HuH-7 (cell line): ENCODE data around the gene PPBP.
"Not testable (repeated sequence)": the region's sequence is repeated elsewhere in the genome, so short reads cannot be mapped to it uniquely, and the experiment has no call there.

Source experiments
- DNase-seq: peaks from one replicate; pipeline ENCODE4 v3.0.0; 2011; ENCODE audit warnings: low spot score

PPBP gene

DNA sequence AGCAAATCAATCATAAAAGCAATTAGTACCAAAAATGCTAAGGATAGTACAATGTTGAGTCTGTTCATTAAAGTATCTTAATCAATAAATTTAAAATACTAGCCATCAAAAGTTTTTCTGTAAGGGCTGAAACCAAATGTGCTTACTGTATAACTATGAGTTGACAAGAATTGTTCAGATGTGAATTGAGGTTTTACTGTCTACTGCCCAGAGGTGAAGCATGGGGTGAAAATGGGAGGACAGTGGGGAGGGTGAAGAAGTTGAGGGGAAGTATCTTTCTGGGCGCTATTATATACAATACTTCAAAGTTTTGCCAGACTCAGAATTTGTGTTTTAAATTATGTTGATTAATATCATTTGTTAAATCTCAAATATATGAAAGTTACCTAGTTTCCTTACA, 4.1 kb upstream of the PPBP start:
- DNase-seq: no peak

DNA sequence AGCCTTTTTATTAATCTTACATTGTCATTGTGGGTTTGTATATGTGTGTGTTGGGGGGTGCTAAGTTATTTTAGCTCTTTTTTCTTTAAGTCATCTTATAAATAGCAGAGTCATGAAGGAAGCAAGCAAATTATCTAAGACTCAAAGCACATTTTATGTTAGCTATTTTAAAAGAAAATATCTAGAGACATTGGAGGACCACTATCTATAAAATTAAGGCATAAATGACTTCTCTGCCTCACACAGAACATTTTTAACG, 3.7 kb upstream of the PPBP start:
- DNase-seq: no peak

DNA sequence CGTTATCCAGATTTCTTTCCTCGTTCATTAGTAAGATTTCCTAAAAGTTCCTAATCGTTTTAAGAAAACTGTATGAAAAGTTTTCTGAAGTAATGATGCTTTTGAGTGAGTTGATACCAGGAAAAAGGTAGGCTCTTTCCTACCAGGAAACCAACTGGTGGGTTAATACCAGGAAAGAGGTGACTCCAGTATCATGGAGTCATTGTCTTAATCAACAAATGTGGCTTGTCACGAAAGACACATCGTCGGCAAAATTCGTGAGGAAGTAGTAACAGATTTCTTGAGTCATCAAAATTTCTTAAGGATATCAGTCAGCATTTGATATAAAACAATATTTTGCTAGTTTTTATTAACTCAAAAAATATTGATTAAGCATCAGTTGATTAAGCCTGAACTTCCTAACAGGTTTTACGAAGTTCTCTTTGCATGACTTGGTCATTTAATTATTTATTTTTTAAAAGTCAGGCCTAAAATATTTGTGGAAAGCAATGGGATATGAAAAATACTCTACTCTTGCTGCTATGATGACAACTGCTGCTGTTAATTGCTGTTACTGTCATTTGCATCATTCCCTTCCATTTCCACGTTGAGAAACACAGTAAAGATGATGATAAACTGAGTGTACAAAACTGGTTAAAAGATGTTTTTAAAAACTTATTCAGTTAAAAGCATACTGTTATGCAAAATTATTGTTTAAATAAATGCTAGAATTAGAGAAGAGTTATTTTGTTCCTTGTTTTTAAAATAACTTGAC, 3.2 kb upstream of the PPBP start:
- no peak for DNase-seq

GRCh38 chr4:73989928-73990327, 1.9 kb upstream of the PPBP start:
- DNase-seq: no peak

DNA sequence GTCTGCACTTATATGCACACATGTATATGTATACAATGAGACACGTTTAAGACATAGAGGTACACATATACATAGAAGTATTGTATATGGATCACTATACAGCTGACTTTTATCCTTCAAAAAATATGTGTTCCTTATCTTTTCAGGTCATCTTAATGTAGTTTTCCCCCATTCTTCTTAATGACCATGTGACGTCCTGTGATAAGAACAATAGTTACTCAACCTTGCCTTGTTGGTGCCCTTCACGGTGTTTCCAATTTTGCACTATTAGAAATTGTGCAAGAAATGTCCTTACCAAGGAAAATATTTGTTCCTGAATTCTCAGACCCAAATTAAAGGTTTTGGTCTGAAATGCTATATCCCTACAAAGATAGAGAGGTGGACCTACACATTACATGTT, 1.0 kb upstream of the PPBP start:
- DNase-seq: no peak

- DNase-seq: no peak
Observed at GRCh38 chr4:73985528-73985852, 2.5 kb downstream of the PPBP start.

DNA sequence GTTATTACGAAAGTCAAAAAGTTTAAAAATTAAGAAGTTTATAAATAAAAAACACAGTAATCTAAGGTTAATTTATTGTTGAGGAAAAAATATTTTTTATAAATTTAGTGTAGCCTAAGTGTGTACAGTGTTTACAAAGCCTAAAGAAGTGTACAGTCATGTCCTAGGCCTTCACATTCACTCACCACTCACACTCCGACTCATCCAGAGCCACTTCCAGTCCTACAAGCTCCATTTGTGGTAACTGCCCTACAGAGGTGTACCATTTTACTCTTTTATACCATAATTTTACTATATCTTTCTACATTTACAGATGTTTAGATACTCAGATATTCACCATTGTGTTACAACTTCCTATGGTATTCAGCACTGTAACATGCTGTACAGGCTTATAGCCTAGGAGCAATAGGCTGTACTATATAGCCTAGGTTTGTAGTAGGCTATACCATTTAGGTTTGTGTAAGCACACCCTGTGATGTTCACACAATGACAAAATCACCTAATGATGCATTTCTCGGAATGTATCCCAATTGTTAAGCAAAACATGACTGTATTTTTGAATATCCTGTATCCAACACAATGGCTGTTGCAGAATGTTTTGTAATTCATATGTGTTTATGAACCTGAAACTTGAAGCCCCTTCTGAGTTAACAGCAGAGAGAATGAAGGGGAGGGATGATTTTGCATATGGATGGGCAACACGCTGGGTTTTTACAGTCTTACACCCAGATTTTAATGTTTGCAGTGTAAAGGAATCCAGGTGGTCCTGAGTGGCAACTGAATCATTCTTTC, 3.1 kb downstream of the PPBP start:
- no peak for DNase-seq

DNA sequence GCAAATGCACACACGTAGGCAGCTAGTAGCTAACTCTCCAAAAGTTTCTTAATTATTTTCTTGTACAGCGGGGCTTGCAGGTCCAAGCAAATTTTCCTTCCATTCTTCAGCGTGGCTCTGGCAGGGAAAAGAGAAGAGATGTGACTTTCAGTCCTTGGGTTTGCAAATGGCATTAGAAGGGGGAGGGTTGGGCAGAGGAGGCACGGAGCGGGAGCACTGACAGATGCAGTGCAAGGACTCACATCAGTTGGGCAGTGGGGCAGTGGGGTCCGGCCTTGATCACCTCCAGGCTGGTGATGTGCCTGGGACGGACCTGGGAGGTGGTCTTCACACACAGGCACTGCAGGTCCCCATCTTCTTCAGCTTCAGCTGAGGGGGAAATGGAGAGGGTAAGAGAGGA, 6.8 kb downstream of the PPBP start:
- not testable (repeated sequence) for DNase-seq

DNA sequence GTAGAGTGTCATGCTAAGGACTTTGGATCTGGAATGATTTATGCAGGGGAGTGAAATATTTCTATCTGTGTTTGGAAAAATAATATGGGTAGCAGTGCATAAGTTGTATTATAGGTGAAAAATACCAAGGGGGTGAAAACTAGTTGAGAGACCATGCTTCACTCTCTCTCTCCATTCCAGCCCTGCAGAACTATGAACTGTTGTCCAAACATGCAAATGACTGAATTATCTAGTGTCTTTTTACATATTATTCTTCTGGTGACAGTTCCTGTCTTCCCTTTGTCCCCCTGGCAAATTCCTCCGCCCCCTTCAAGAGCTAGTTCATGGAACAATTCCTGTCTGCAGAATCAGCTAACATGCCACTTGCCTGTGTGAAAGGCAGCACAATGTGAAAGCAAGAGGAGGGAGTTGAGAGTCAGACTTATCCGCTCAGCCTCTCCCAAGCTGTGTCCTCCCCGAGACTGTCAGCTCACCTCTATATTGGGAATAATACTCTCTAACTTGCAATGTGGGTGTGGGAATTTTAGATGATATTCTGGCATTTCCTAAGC, 8.5 kb downstream of the PPBP start:
- no peak for DNase-seq

DNA sequence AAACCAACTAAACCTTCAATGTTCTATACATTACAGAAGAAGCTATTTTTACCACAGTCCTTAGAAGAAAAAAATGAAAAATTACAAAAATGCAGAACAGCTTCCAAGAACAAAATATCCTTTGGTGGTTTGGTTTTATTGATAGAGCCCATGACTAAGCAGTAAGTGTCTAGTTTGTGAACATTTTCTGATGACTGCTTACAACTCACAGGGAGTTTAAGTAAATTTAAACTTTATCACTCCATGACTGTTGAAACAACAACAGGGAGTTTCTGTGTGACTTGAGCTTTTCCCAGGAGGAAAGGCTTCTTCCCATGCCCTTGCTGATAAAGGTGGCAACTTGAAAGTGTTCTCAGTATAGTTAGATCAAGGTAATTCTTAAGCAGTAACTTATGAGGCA, 9.1 kb downstream of the PPBP start:
- DNase-seq: no peak

GRCh38 chr4:73976716-73977115, 11.3 kb downstream of the PPBP start:
- no peak for DNase-seq

- DNase-seq: no peak
Observed at GRCh38 chr4:73976217-73976616, 11.8 kb downstream of the PPBP start.

DNA sequence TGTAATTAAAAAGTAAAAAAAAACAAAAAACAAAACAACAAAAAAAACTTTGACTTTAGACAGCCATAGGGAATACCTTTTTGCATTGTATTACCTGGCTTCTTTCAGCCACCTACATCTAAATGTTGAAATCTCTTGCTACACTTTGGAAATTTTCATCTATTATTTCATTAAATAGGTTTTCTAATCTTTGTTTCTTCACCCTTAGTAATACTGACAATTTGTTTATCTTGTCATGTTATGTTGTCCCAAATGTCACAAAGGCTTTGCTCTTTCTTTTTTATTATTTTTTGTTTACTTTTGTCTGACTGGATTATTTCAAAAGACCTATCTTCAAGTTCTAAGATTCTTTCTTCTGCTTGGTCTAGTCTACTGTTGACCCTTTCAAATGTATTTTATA, 13.6 kb downstream of the PPBP start:
- DNase-seq: no peak

- DNase-seq: no peak
Observed at GRCh38 chr4:73970945-73971344, 17.0 kb downstream of the PPBP start.

DNA sequence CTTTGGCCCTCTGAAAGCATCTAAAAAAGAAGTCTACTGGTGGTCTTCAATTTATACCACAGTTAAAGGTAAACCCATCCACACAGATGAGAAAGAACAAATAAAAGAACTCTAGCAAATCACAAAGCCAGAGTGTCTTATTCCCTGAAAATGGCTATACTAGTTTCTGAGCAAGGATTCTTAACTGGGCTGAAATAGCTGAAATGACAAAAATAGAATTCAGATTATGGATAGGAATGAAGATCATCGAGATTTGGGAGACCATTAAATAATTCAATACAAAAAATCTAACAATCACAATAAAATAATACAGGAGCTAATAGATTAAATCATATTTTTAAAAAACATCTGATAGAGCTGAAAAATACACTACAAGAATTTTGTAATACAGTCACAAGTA, 18.0 kb downstream of the PPBP start:
- DNase-seq: no peak

- DNase-seq: no peak
Observed at GRCh38 chr4:73967866-73968265, 20.1 kb downstream of the PPBP start.

DNA sequence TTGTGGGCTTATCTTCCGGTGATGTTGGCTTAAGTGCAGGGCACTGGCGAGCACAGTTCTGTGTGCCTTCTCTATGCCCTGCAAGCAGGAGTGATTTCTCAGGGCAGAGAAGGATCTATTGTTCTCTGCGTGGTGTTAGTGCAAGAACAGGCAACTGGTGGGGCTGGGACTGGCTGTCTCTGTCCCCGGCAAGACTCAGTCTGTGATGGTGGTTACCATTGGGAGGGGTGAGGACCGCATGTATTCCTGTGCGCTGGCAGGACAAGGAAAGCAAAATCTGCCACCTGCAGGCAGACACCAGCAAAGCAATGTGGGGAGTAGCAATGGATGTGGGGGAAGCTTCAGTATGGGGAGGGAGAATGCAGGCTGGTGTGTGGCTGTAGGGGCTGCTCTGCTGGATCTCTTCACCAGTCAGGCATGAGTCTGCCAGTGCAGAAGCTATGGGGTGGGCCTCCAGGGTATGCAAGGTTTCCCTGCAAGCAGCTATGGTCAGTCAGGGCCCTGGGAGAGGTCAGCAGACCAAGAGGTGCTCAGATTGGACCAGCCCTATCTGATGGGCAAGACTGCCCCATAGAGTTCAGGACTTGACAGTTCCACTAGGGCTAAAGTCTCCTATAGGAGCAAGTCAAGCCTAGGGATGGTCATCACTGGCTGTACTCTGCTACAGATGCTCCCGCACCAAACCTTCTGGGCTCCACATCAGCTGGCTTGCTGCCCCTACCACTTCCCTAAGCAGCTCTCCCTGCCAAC, 23.0 kb downstream of the PPBP start:
- peak; percentile 26 for DNase-seq

- DNase-seq: no peak
Observed at GRCh38 chr4:73962724-73963123, 25.3 kb downstream of the PPBP start.

DNA sequence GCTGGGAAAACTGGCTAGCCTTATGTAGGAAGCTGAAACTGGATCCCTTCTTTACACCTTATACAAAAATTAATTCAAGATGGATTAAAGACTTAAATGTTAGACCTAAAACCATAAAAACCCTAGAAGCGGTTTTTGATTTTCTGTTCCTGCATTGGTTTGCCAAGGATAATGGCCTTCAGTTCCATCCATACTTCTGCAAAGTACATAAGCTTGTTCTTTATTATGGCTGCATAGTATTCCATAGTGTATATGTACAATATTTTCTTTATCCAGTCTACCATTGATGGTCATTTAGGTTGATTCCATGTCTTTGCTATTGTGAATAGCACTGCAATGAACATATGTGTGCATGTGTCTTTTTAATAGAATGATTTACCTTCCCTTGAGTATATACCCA, 28.9 kb downstream of the PPBP start:
- not testable (repeated sequence) for DNase-seq

DNA sequence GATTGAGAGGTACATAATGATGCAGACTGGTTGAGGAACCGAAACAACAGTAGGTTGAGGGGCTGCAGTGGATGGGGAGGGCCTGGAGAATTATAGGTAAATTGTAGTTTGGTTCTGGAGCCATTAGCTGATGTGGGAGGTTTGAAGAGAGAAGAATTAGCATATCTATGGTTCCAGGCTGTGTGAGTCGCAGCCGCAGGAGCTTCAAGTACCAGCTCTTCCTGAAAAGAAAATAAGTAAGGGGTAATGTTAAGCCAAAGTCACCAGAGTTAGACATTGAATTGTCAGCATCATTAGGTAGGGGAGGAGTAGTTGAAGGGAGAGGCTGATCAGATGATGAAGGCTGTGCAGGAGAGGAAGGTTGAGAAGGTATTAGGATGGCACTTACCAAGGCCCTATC, 35.6 kb downstream of the PPBP start:
- no peak for DNase-seq

GRCh38 chr4:73950376-73950920, 37.5 kb downstream of the PPBP start:
- DNase-seq: not testable (repeated sequence)

- DNase-seq: no peak
Observed at GRCh38 chr4:73948990-73949706, 38.8 kb downstream of the PPBP start.
